CD4-positive, alpha-beta T cell treated with Interleukin-1 beta for 1 hour (primary cell): ENCODE data around the gene DSG2.
"Not testable (repeated sequence)": the region's sequence is repeated elsewhere in the genome, so short reads cannot be mapped to it uniquely, and the experiment has no call there.

Experiments
- DNase-seq, 2 donors: peaks; one replicate each; pipeline ENCODE4 v3.0.0-alpha.2; 2020 to 2022

The DSG2 gene

DNA sequence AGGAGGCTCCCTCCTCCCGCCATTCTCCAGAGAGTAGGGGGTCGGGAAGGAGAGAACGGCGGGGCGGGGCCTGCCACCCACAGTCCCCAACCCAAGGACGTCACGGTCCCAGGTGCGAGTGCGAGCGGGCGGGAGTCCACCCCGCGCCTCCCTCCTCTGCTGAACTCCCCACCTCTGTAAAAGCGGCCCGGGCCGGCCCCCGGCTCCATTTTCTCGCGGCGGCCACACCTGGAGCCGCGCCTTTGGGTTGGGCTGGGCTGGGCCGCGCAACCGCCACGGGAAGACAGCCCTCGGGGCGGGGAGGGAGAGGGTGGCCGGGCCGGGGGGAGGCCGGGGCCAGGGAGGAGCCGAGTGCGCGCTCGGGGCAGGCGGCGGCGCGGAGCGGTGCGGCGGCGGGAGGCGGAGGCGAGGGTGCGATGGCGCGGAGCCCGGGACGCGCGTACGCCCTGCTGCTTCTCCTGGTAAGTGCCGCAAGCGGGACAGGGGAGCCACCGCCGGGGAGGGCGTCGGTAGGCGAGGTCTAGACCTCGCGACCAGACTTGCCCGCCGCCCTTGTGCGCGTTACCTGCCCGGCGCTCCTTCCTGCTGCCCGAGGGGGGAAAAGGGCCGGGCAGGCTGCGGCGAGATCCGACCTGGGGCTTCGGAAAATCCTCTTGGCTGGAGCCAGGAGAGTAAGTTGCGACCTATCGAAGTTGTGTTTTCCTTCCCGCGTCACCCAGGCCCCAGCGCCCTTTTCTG lies at the start of gene DSG2:
TSS of gene DSG2 (plus strand) at position 342 of the 738 bp plus-strand sequence. CDS start at position 417, 75 bp downstream.
- DNase-seq = peak in 1 of 2 donors; percentile 7

DNA sequence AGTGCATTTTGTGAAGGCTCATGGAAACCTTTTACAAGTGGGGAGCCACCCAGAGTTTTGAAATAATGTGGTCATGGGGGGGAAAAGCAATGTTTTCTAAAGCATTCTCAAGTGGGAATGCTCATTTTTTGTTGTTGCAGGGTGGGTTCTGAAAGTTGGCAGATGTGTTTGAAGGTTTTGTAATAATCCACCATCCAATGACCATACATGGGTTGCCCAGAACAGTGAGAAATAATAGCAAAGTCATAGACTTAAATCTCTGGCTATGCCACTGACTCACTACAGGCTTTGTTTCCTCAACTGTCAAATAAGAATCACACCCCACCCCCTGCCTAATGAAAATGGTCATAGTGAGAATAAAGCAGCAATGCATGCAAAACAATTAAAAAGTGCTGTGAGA lies 47.6 kb upstream of the DSG2 start:
- no peak for DNase-seq

DNA sequence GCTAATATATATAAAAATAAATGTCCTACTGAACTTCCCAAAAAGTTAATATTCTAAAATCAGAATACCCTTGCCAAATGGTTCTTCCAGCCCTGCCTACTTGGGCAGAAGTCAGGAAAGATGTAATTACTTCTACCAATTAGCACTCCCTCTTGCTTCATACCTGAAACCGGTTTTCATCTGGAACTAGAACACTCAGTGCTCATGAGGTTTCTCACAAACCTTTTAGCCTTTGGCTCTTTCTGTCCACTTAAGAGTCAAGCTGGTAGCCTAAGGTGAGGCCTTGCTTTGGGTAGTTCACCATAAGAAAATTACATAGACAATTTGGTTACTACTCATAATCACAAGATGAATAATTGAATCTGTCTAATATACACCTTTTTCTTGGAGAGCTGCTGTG lies 46.4 kb upstream of the DSG2 start:
- DNase-seq = no peak

- no peak for DNase-seq
Observed at GRCh38 chr18:31454066-31454708, 43.8 kb upstream of the DSG2 start.

DNA sequence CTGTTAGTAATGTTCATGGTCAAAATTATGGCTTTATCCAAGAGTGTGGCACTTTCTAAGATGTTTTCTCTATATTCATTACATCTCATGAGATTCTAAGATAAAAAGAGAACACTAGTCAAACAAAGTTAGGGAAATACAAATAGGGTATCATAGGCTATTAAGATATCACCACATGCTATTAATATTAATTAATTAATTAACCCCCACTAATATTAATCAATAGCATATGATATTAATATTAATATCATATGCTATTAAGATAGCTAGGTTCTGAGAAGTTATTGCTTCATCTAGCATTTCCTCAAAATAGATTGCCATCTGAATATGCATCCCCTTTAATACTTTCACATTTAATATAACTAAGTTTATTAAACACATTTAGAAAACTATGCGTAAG lies 28.3 kb upstream of the DSG2 start:
- DNase-seq = no peak

DNA sequence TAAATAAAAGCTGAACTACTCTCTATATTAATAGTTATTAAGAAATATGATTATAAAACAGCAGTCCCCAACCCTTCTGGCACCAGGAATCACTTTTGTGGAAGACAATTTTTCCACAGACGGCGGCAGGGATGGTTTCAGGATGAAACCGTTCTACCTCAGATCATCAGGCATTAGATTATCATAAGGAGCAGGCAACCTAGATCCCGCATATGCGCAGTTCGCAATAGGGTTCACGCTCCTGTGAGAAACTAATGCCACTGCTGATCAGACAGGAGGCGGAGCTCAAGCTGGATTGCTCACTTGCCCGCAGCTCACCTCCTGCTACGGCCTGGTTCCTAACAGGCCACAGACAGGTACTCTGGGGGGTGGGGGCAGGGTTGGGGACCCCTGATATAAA lies 19.3 kb upstream of the DSG2 start:
- DNase-seq = no peak

DNA sequence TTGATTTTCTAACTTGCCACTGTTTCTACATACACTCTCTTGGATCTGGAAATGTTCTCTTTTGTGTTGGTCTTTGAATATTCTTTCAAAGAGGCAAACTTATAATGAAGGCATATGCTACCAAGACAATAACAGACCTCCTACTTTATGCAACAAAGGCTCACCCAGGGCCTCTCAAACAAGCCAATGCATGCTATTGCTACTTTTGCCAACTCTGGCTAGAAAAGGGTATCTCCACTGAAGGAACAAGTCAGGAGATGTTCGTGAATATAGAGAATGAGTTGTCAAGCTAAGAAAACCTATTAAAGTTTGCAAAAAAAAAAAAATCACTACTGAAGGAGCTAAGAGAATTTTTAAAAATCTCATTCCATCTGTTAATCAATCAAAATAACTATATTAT lies 15.9 kb upstream of the DSG2 start:
- no peak for DNase-seq

- no peak for DNase-seq
Observed at GRCh38 chr18:31483396-31483795, 14.6 kb upstream of the DSG2 start.

DNA sequence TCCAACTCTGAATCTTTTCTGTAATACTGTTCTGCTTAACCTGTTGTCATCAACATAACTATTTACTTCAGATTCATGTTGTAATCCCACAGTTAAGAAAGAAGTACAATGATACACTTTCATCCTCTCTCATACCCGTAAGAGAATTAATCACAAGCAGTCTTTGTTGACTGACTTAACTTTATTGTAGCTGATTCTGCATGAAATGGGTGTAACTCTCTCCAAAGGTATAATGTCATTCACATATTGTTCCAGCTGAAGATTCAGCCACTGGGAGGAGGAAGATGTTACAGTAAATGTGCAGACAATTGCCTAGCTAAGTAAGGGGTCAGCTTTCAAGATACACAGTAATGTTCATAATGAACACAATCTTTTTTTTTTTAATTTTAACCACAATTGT lies 13.5 kb upstream of the DSG2 start:
- DNase-seq = no peak

- no peak for DNase-seq
Observed at GRCh38 chr18:31486165-31486564, 11.8 kb upstream of the DSG2 start.

DNA sequence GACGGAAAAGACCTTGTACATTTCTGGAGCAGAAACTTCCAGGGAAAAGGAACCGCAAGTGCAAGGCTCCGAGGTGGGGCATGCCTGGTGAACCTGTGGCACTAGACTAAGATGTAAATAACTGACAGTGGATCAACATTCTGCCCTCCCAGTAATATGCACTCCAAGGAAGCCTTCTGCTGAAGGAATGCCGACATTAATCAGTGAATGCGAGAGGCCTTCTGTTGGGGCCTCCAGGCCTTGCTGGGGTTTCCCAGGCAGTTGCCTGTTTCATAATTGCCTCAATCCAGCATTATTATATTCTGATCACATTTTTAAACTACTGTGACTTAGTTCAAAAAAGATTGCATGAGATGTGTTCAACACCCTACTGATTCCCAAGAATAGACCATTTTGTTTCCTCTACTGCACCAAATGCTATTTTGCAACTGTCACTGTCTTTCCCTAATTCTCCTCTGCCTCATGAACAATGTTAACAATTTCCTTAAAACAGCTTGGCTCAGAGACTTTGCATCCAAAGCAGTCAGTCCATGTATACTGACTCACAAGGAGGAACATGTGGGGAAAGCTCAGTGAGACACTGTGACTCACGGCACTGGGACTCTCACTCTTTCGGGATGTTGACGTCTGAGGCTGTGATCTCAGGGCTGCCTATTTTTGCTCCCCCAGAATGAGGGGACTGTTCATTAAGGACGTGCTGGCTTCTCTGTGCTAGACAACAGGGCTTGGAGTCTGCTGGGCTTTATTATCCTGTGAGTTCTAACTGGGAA lies 10.5 kb upstream of the DSG2 start:
- no peak for DNase-seq

GRCh38 chr18:31489311-31489710 lies 8.7 kb upstream of the DSG2 start:
- DNase-seq = no peak

GRCh38 chr18:31490387-31490786 lies 7.6 kb upstream of the DSG2 start:
- DNase-seq = no peak

DNA sequence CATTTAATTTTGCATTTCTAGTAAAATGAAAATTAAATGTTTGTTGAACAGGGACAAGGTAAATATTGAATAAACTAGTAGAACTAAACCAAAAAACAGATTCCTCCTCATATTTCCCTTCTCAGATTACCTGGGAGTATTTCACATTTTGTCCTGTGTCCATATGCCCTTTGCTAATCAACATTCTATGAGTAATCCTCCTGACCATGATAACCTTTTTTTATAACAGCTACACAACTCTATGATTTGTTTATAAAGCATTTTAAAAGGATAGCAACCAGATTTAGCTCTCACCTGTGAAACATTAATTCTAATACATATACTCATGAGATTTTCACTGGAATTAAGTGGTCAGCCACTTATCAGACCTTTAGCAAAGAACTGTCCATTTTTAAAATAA lies 7.1 kb upstream of the DSG2 start:
- no peak for DNase-seq

DNA sequence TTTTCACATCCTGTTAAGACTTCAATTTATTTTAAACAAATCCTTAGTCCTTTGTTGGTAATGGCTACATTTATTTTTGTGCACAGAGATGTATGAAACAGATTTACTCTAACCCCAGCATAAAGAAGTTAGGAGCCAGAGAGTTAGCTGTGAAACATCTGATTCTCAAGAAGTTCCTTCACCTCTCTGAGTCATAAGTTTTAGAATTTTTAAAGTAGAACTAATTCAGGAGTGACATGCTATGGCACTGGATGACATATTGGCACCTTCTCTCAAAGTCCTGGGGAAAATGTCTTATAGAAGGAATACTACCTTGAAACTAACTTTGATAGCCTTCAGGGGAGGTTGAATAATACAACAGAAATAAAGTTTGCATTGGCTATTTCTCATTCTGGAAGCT lies 6.4 kb upstream of the DSG2 start:
- DNase-seq = no peak

- DNase-seq = no peak
Observed at GRCh38 chr18:31492671-31493070, 5.3 kb upstream of the DSG2 start.

GRCh38 chr18:31493171-31493570 lies 4.8 kb upstream of the DSG2 start:
- no peak for DNase-seq

GRCh38 chr18:31493941-31494340 lies 4.0 kb upstream of the DSG2 start:
- DNase-seq = no peak

DNA sequence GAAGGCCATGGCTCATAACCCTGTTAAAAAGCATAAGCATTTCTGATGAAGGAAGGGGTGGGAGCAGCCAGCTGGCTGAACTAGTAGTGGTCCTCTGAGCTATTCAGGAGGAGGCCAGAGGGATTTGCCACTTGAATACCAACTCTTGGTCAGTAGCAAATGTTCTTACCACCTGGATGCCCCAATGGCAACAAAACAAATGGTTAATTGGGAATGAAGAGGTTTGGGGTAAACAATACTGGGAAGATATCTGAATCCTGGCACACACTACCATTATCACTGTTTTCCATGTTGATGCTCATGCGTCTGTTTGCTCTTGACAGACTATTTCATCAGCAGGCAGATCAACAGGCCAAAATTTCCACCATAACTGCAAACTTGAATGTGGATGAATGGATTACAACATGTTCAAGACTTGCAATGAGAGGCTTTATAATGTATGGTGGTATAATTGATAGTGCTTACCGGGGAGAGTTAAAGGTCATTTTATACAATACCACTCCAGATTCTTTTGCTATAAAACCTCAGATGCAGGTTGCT lies 3.2 kb upstream of the DSG2 start:
- DNase-seq = not testable (repeated sequence)

- DNase-seq = no peak
Observed at GRCh38 chr18:31497404-31497835, 557 bp upstream of the DSG2 start.

- no peak for DNase-seq
Observed at GRCh38 chr18:31498574-31499524, 872 bp downstream of the DSG2 start.

- no peak for DNase-seq
Observed at GRCh38 chr18:31500051-31500688, 2.2 kb downstream of the DSG2 start.
